ENCODE results near the gene EED. TPM values are rescaled to one million over a fixed set of nuclear protein-coding genes. Genes with fewer than 3 reads are reported as not detected.

The EED gene
- polyA plus RNA-seq, 1 donor from 2014 or later = 40.1 TPM

DNA sequence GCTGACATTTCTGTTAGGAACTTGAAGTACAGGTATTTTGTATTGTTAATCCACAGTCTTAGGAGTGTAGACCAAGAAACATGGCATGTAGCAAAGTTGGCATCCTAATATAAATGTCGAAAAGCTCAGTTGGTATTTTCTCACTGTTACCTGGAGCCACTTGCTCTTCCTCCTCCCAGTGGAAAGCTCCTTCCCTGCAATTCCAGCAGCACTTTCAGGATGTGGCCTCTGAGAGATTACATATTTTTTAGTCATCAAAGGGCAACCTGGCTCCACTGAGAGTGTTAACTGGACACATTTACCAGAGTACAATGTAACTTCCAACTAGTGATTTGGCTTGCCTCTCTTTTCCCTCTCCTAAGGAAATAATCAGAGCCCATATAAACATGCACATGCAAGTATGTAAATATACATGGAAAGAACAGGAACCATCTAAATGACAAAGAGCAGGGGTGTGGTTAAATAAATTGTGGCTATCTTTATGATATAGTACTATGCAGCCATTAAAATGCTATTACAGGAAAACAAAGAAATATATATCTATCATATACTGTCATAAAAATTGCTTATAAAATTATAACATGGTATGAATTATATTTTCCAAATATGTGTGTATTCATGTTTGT is 14.3 kb upstream of the EED start:
- H3K9me2 ChIP-seq (ENCODE audit: insufficient read depth, low read length) = no peaks in the 10 kb centered on the region
- H2AFZ ChIP-seq (ENCODE audit: low read depth, low read length) = no peak overlapping the region
- H4K20me1 ChIP-seq (ENCODE audit: insufficient read depth) = no peaks in the 10 kb centered on the region
- no peaks in the 10 kb centered on the region for H3K36me3 ChIP-seq (ENCODE audit: insufficient read depth, low read length)
- no peak overlapping the region for H3K4me3 ChIP-seq (ENCODE audit: low read length)
- no peak for TF ChIP-seq RAD21 (conservative IDR thresholded peaks at IDR 0.05)
- TF ChIP-seq TAF1 (IDR thresholded peaks at IDR 0.05; ENCODE audit: low read depth) = no peak
- no peak for TF ChIP-seq MXI1 (conservative IDR thresholded peaks at IDR 0.05; ENCODE audit: poor library complexity, severe bottlenecking)
- TF ChIP-seq, protein P1, sequence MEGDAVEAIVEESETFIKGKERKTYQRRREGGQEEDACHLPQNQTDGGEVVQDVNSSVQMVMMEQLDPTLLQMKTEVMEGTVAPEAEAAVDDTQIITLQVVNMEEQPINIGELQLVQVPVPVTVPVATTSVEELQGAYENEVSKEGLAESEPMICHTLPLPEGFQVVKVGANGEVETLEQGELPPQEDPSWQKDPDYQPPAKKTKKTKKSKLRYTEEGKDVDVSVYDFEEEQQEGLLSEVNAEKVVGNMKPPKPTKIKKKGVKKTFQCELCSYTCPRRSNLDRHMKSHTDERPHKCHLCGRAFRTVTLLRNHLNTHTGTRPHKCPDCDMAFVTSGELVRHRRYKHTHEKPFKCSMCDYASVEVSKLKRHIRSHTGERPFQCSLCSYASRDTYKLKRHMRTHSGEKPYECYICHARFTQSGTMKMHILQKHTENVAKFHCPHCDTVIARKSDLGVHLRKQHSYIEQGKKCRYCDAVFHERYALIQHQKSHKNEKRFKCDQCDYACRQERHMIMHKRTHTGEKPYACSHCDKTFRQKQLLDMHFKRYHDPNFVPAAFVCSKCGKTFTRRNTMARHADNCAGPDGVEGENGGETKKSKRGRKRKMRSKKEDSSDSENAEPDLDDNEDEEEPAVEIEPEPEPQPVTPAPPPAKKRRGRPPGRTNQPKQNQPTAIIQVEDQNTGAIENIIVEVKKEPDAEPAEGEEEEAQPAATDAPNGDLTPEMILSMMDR (IDR thresholded peaks at IDR 0.05; ENCODE audit: poor library complexity, severe bottlenecking) = no peak
- TF ChIP-seq, protein P2, sequence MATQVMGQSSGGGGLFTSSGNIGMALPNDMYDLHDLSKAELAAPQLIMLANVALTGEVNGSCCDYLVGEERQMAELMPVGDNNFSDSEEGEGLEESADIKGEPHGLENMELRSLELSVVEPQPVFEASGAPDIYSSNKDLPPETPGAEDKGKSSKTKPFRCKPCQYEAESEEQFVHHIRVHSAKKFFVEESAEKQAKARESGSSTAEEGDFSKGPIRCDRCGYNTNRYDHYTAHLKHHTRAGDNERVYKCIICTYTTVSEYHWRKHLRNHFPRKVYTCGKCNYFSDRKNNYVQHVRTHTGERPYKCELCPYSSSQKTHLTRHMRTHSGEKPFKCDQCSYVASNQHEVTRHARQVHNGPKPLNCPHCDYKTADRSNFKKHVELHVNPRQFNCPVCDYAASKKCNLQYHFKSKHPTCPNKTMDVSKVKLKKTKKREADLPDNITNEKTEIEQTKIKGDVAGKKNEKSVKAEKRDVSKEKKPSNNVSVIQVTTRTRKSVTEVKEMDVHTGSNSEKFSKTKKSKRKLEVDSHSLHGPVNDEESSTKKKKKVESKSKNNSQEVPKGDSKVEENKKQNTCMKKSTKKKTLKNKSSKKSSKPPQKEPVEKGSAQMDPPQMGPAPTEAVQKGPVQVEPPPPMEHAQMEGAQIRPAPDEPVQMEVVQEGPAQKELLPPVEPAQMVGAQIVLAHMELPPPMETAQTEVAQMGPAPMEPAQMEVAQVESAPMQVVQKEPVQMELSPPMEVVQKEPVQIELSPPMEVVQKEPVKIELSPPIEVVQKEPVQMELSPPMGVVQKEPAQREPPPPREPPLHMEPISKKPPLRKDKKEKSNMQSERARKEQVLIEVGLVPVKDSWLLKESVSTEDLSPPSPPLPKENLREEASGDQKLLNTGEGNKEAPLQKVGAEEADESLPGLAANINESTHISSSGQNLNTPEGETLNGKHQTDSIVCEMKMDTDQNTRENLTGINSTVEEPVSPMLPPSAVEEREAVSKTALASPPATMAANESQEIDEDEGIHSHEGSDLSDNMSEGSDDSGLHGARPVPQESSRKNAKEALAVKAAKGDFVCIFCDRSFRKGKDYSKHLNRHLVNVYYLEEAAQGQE (IDR thresholded peaks at IDR 0.05; ENCODE audit: borderline replicate concordance) = no peak
- H3K27ac ChIP-seq (ENCODE audit: low read length) = no peak overlapping the region
- H3K9ac ChIP-seq (ENCODE audit: low read length) = no peak overlapping the region
- no peaks in the 10 kb centered on the region for H3K79me2 ChIP-seq (replicated peaks; ENCODE audit: insufficient read depth, low read length)
- H3F3A ChIP-seq (ENCODE audit: insufficient read depth, low read length, poor library complexity, severe bottlenecking) = no peaks in the 10 kb centered on the region
- no peaks in the 10 kb centered on the region for H3K27me3 ChIP-seq (ENCODE audit: insufficient read depth, low read depth, low read length)
- H3K4me2 ChIP-seq (ENCODE audit: low read length) = no peak overlapping the region
- H3K9me3 ChIP-seq (ENCODE audit: low read length) = no peaks in the 10 kb centered on the region

DNA sequence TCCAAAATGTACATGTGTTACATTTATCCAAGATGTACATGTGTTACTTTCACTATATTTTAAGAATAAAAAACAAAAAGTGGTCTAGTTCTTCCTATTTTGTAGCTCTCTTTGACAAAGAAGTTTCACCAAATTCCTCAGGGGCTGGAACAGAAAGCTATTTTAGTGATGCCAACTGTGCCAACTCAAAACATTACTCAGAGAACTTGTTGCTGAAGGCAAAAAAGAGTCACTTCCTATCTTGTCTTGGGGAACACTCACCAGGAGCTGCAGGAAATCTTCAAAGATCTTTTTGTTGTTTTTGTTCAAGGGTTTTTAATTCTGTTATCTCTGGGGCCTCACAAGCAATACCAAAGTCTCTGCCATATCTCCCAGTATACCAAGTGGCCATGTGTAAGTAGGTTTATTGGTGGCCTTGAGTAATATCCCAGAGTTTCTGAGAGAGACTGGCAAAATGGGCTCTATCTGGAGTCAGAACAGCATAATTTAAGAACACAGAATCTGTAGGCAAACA is 13.6 kb upstream of the EED start:
- Histone ChIP-seq H3K36me3 (ENCODE audit: insufficient read depth, low read length) (no peaks in the 10 kb centered on the region), H2AFZ (ENCODE audit: low read depth, low read length) (no peak overlapping the region), H3K4me3 (ENCODE audit: low read length) (no peak overlapping the region), H3K9me3 (ENCODE audit: low read length) (no peaks in the 10 kb centered on the region), H4K20me1 (ENCODE audit: insufficient read depth) (no peaks in the 10 kb centered on the region), H3F3A (ENCODE audit: insufficient read depth, low read length, poor library complexity, severe bottlenecking) (no peaks in the 10 kb centered on the region), H3K79me2 (replicated peaks; ENCODE audit: insufficient read depth, low read length) (no peaks in the 10 kb centered on the region), H3K9me2 (ENCODE audit: insufficient read depth, low read length) (no peaks in the 10 kb centered on the region), H3K27me3 (ENCODE audit: insufficient read depth, low read depth, low read length) (no peaks in the 10 kb centered on the region), H3K9ac (ENCODE audit: low read length) (no peak overlapping the region), H3K4me2 (ENCODE audit: low read length) (no peak overlapping the region), H3K27ac (ENCODE audit: low read length) (no peak overlapping the region)
- no peak for TF ChIP-seq TAF1 (IDR thresholded peaks at IDR 0.05; ENCODE audit: low read depth)
- no peak for TF ChIP-seq MXI1 (conservative IDR thresholded peaks at IDR 0.05; ENCODE audit: poor library complexity, severe bottlenecking)
- TF ChIP-seq EZH2 (IDR thresholded peaks at IDR 0.05; ENCODE audit: borderline replicate concordance, insufficient read depth, low read length, poor library complexity, severe bottlenecking) = no peak
- TF ChIP-seq, protein P1 (IDR thresholded peaks at IDR 0.05; ENCODE audit: poor library complexity, severe bottlenecking) = no peak
- TF ChIP-seq SMC3 (conservative IDR thresholded peaks at IDR 0.05; ENCODE audit: poor library complexity) = no peak
- TF ChIP-seq, protein P2 (IDR thresholded peaks at IDR 0.05; ENCODE audit: borderline replicate concordance) = no peak
- TF ChIP-seq RAD21 (conservative IDR thresholded peaks at IDR 0.05) = no peak
- TF ChIP-seq POLR2AphosphoS5 (IDR thresholded peaks at IDR 0.05) = no peak
- TF ChIP-seq EP300 (conservative IDR thresholded peaks at IDR 0.05; ENCODE audit: poor library complexity, severe bottlenecking) = no peak
